Measurements from ENCODE around the gene KRT3.

The KRT3 gene

GRCh38 chr12:52811191-52812072, 15.5 kb upstream of the KRT3 start:
- Histone ChIP-seq H3K36me3 (no peaks in the 10 kb centered on the region), H3K4me3 (no peak overlapping the region), H3K9me3 (replicated peaks in 1 of 11) (no peaks in the 10 kb centered on the region), H3K27me3 (no peaks in the 10 kb centered on the region), H3K4me1 (peaks cover 0 to 10% (median 0%) of the 10 kb centered on the region in 10 experiments; a peak in 5 of 20 replicates), H3K9ac (no peak overlapping the region), H3K27ac (no peak overlapping the region), H4K20me1 (no peaks in the 10 kb centered on the region; a peak in 1 of 22 replicates), H3K4me2 (no peak overlapping the region)
- no peak for TF ChIP-seq Cebpa-rat (IDR thresholded peaks at IDR 0.05)

GRCh38 chr12:52810554-52810953, 14.6 kb upstream of the KRT3 start:
- no peak overlapping the region for H3K4me3 ChIP-seq
- H3K27me3 ChIP-seq = no peaks in the 10 kb centered on the region
- no peak for TF ChIP-seq Cebpa-rat (IDR thresholded peaks at IDR 0.05)
- no peaks in the 10 kb centered on the region for H3K36me3 ChIP-seq
- H3K9me3 ChIP-seq (replicated peaks in 1 of 11) = no peaks in the 10 kb centered on the region
- no peak overlapping the region for H3K4me2 ChIP-seq
- H4K20me1 ChIP-seq = no peaks in the 10 kb centered on the region; a peak in 1 of 22 replicates
- no peak overlapping the region for H3K9ac ChIP-seq
- peaks cover 0 to 11% (median 0%) of the 10 kb centered on the region in 10 experiments; a peak in 5 of 20 replicates for H3K4me1 ChIP-seq
- no peak overlapping the region for H3K27ac ChIP-seq

GRCh38 chr12:52809166-52809565, 13.2 kb upstream of the KRT3 start:
- Histone ChIP-seq H3K27me3 (no peaks in the 10 kb centered on the region), H3K4me1 (peaks cover 0 to 18% (median 2%) of the 10 kb centered on the region in 10 experiments; a peak in 7 of 20 replicates), H4K20me1 (no peaks in the 10 kb centered on the region; a peak in 1 of 22 replicates), H3K9ac (no peak overlapping the region), H3K4me2 (no peak overlapping the region), H3K9me3 (replicated peaks in 1 of 11) (no peaks in the 10 kb centered on the region), H3K4me3 (no peak overlapping the region), H3K27ac (no peak overlapping the region), H3K36me3 (no peaks in the 10 kb centered on the region)
- no peak for TF ChIP-seq Cebpa-rat (IDR thresholded peaks at IDR 0.05)

- H3K4me3 ChIP-seq = no peak overlapping the region
These were observed 12.8 kb upstream of the KRT3 start for GRCh38 chr12:52808573-52809160.

GRCh38 chr12:52807544-52808470, 11.9 kb upstream of the KRT3 start:
- H3K4me3 ChIP-seq = no peak overlapping the region
- peaks cover 0 to 13% (median 2%) of the 10 kb centered on the region in 10 experiments; a peak in 7 of 20 replicates for H3K4me1 ChIP-seq
- TF ChIP-seq Cebpa-rat (IDR thresholded peaks at IDR 0.05) = no peak
- no peaks in the 10 kb centered on the region for H3K36me3 ChIP-seq
- no peaks in the 10 kb centered on the region for H3K9me3 ChIP-seq (replicated peaks in 1 of 11)
- no peak overlapping the region for H3K4me2 ChIP-seq
- H3K27ac ChIP-seq = no peak overlapping the region
- no peak overlapping the region for H3K9ac ChIP-seq
- no peaks in the 10 kb centered on the region; a peak in 1 of 22 replicates for H4K20me1 ChIP-seq
- H3K27me3 ChIP-seq = no peaks in the 10 kb centered on the region

More at GRCh38 chr12:52808573-52809160, 12.8 kb upstream of the KRT3 start:
- H3K27ac ChIP-seq = no peak overlapping the region
- no peaks in the 10 kb centered on the region; a peak in 1 of 22 replicates for H4K20me1 ChIP-seq
- no peak overlapping the region for H3K4me2 ChIP-seq
- no peaks in the 10 kb centered on the region for H3K36me3 ChIP-seq
- H3K4me1 ChIP-seq = peaks cover 0 to 18% (median 2%) of the 10 kb centered on the region in 10 experiments; a peak in 7 of 20 replicates
- TF ChIP-seq Cebpa-rat (IDR thresholded peaks at IDR 0.05) = no peak
- H3K9me3 ChIP-seq (replicated peaks in 1 of 11) = no peaks in the 10 kb centered on the region
- H3K27me3 ChIP-seq = no peaks in the 10 kb centered on the region
- H3K9ac ChIP-seq = no peak overlapping the region

- H3K36me3 ChIP-seq = no peaks in the 10 kb centered on the region
- no peak overlapping the region for H3K4me3 ChIP-seq
- no peaks in the 10 kb centered on the region for H3K27me3 ChIP-seq
- H4K20me1 ChIP-seq = no peaks in the 10 kb centered on the region; a peak in 1 of 22 replicates
- H3K4me1 ChIP-seq = peaks cover 0 to 9% (median 2%) of the 10 kb centered on the region in 10 experiments; a peak in 5 of 20 replicates
- H3K9ac ChIP-seq = no peak overlapping the region
- no peak overlapping the region for H3K4me2 ChIP-seq
- no peak for TF ChIP-seq Cebpa-rat (IDR thresholded peaks at IDR 0.05)
- H3K27ac ChIP-seq = no peak overlapping the region
- no peaks in the 10 kb centered on the region for H3K9me3 ChIP-seq (replicated peaks in 1 of 11)
These were observed 11.1 kb upstream of the KRT3 start for GRCh38 chr12:52806821-52807543.

GRCh38 chr12:52806169-52806811, 10.4 kb upstream of the KRT3 start:
- Histone ChIP-seq H3K9ac (no peak overlapping the region), H3K36me3 (no peaks in the 10 kb centered on the region), H3K27me3 (no peaks in the 10 kb centered on the region), H3K4me2 (no peak overlapping the region), H3K27ac (no peak overlapping the region), H4K20me1 (no peaks in the 10 kb centered on the region; a peak in 1 of 22 replicates), H3K4me3 (no peak overlapping the region), H3K9me3 (replicated peaks in 1 of 11) (no peaks in the 10 kb centered on the region), H3K4me1 (peaks cover 0 to 9% (median 2%) of the 10 kb centered on the region in 10 experiments; a peak in 5 of 20 replicates)
- TF ChIP-seq Cebpa-rat (IDR thresholded peaks at IDR 0.05) = no peak

GRCh38 chr12:52805739-52806138, 9.8 kb upstream of the KRT3 start:
- H4K20me1 ChIP-seq = no peaks in the 10 kb centered on the region; a peak in 1 of 22 replicates
- no peak overlapping the region; a peak in 1 of 22 replicates for H3K4me2 ChIP-seq
- no peak for TF ChIP-seq Cebpa-rat (IDR thresholded peaks at IDR 0.05)
- H3K9me3 ChIP-seq (replicated peaks in 1 of 11) = no peaks in the 10 kb centered on the region
- H3K36me3 ChIP-seq = no peaks in the 10 kb centered on the region
- H3K4me3 ChIP-seq = no peak overlapping the region
- H3K27me3 ChIP-seq = no peaks in the 10 kb centered on the region
- no peak overlapping the region for H3K27ac ChIP-seq
- H3K4me1 ChIP-seq = peaks cover 0 to 9% (median 2%) of the 10 kb centered on the region in 10 experiments; a peak in 5 of 20 replicates
- no peak overlapping the region for H3K9ac ChIP-seq
